H1 (cell line): ENCODE measurements around the gene CAMTA1. TPM values are rescaled to one million over a fixed set of nuclear protein-coding genes. Genes with fewer than 3 reads are reported as not detected.

ENCODE experiments used
- CTCF ChIA-PET: fragments of 300-600 bp; sonication (Branson Sonifier 250); formaldehyde crosslinking; loops from one replicate; lab custom pipeline; 2021; ENCODE audit not compliant: partially characterized antibody; lab: Charles Lee
- POLR2A ChIA-PET: fragments of 300-600 bp; sonication (Branson Sonifier 250); formaldehyde crosslinking; loops from one replicate; lab custom pipeline; 2021; ENCODE audit warnings: inconsistent platforms; ENCODE audit not compliant: partially characterized antibody; lab: Charles Lee
- DNase-seq, 2 experiments: peaks; one replicate each; pipeline versions ENCODE4 v3.0.0 to v3.0.0-alpha.2; 2010 to 2022; ENCODE audit warnings: low spot score in 2 of 2, low read depth in 1 of 2, mixed read lengths in 1 of 2
- FAIRE-seq: peaks from 2 replicates; lab custom pipeline; 2011; peaks lifted over from hg19 to GRCh38; lab: Jason Lieb, UNC
- H2AFZ ChIP-seq: 2 replicates; pipeline ENCODE4 v1.8.1; 2012; ENCODE audit warnings: low read length, inconsistent platforms
- H2AK5ac ChIP-seq: 2 replicates; pipeline ENCODE4 v1.6.1; 2013; ENCODE audit warnings: low read depth, low read length
- H2BK120ac ChIP-seq: replicated peaks from 2 replicates; pipeline ENCODE3; 2013; ENCODE audit warnings: low read depth, low read length, inconsistent platforms
- H2BK12ac ChIP-seq: 2 replicates; pipeline ENCODE4 v1.6.1; 2013; ENCODE audit warnings: low read depth, low read length
- H2BK15ac ChIP-seq: 2 replicates; pipeline ENCODE4 v1.6.1; 2013; ENCODE audit warnings: low read length
- H2BK20ac ChIP-seq: 2 replicates; pipeline ENCODE4 v1.6.1; 2013; ENCODE audit warnings: low read length
- H2BK5ac ChIP-seq: 2 replicates; pipeline ENCODE4 v1.6.1; 2013; ENCODE audit warnings: low read depth, low read length
- H3K14ac ChIP-seq: 2 replicates; pipeline ENCODE4 v1.6.1; 2013; ENCODE audit warnings: inconsistent platforms; ENCODE audit not compliant: insufficient read length
- H3K18ac ChIP-seq: 2 replicates; pipeline ENCODE4 v1.6.1; 2013; ENCODE audit warnings: low read length; ENCODE audit errors: extremely low read depth
- H3K23ac ChIP-seq: 2 replicates; pipeline ENCODE4 v1.6.1; 2013; ENCODE audit warnings: inconsistent platforms; ENCODE audit not compliant: insufficient read length
- H3K23me2 ChIP-seq: 2 replicates; pipeline ENCODE4 v1.6.1; 2013; ENCODE audit warnings: low read depth, low read length
- H3K27ac ChIP-seq: 2 replicates; pipeline ENCODE4 v1.6.1; 2011; ENCODE audit warnings: low read depth, low read length, inconsistent platforms
- H3K27me3 ChIP-seq, 4 experiments: replicated peaks in 1 of 4; 1 replicate in 1 of 4; 2 replicates in 3 of 4; pipeline versions ENCODE4 v1.6.1 to v1.8.1; 2011 to 2013; ENCODE audit warnings: low read length in 3 of 4, mild to moderate bottlenecking in 3 of 4, inconsistent platforms in 2 of 4, mixed read lengths in 2 of 4, moderate library complexity in 1 of 4; ENCODE audit not compliant: control insufficient read depth in 3 of 4, insufficient read depth in 3 of 4; ENCODE audit errors: extremely low read depth in 1 of 4
- H3K36me3 ChIP-seq, 4 experiments: 2 replicates each; pipeline versions ENCODE4 v1.6.1 to v1.8.1; 2011 to 2013; ENCODE audit warnings: mild to moderate bottlenecking in 4 of 4, low read length in 3 of 4, moderate library complexity in 2 of 4, control low read depth in 1 of 4, inconsistent platforms in 1 of 4; ENCODE audit not compliant: insufficient read depth in 4 of 4, control insufficient read depth in 2 of 4
- H3K4ac ChIP-seq: replicated peaks from 2 replicates; pipeline ENCODE3; 2013; ENCODE audit warnings: low read length, low read depth, mixed read lengths, inconsistent platforms; ENCODE audit not compliant: insufficient read length
- H3K4me1 ChIP-seq, 4 experiments: replicated peaks in 1 of 4; 1 replicate in 1 of 4; 2 replicates in 3 of 4; pipeline versions ENCODE4 v1.6.1 to v1.8.1; 2011 to 2013; ENCODE audit warnings: low read length in 3 of 4, inconsistent platforms in 2 of 4, mixed read lengths in 1 of 4; ENCODE audit not compliant: insufficient read depth in 4 of 4, control insufficient read depth in 3 of 4
- H3K4me2 ChIP-seq, 2 experiments: 2 replicates each; pipeline versions ENCODE4 v1.6.1 to v1.8.1; 2011 to 2013; ENCODE audit warnings: low read depth in 2 of 2, low read length in 2 of 2, control low read depth in 1 of 2, inconsistent platforms in 1 of 2, mild to moderate bottlenecking in 1 of 2; ENCODE audit not compliant: insufficient read depth in 1 of 2
- H3K4me3 ChIP-seq, 4 experiments: fragments of 200-600, 300-600 bp in 1 of 4; sonication (generic), shearing (Covaris generic), sonication (Bioruptor Twin) in 1 of 4; 2 replicates each; pipeline versions ENCODE4 v1.5.1 to v1.8.1; 2011 to 2016; ENCODE audit warnings: low read length in 4 of 4, low read depth in 3 of 4, control low read depth in 2 of 4, inconsistent platforms in 2 of 4, mild to moderate bottlenecking in 2 of 4, mixed read lengths in 1 of 4, moderate library complexity in 1 of 4; ENCODE audit not compliant: insufficient read depth in 2 of 4; ENCODE audit errors: extremely low read depth in 1 of 4
- H3K56ac ChIP-seq: replicated peaks from 2 replicates; pipeline ENCODE3; 2013; ENCODE audit warnings: low read depth, mild to moderate bottlenecking, mixed read lengths, low read length, inconsistent platforms; ENCODE audit not compliant: insufficient read length
- H3K79me1 ChIP-seq: 2 replicates; pipeline ENCODE4 v1.6.1; 2013; ENCODE audit warnings: low read depth, low read length, control low read depth
- H3K79me2 ChIP-seq, 2 experiments: 2 replicates each; pipeline versions ENCODE4 v1.6.1 to v1.8.1; 2012 to 2013; ENCODE audit warnings: low read length in 2 of 2, mild to moderate bottlenecking in 2 of 2, inconsistent platforms in 1 of 2; ENCODE audit not compliant: insufficient read depth in 2 of 2, control insufficient read depth in 1 of 2
- H3K9ac ChIP-seq, 4 experiments: replicated peaks in 1 of 4; 1 replicate in 1 of 4; 2 replicates in 3 of 4; pipeline versions ENCODE4 v1.6.1 to v1.8.1; 2011 to 2013; ENCODE audit warnings: low read depth in 3 of 4, low read length in 3 of 4, control low read depth in 2 of 4, mild to moderate bottlenecking in 2 of 4, moderate library complexity in 2 of 4, inconsistent platforms in 1 of 4; ENCODE audit errors: extremely low read depth in 1 of 4
- H3K9me3 ChIP-seq, 2 experiments: 2 replicates each; pipeline versions ENCODE4 v1.6.1 to v1.8.1; 2012 to 2013; ENCODE audit warnings: mild to moderate bottlenecking in 2 of 2, moderate library complexity in 2 of 2, control low read depth in 1 of 2, inconsistent platforms in 1 of 2, low read depth in 1 of 2, low read length in 1 of 2, mixed read lengths in 1 of 2; ENCODE audit not compliant: insufficient read depth in 2 of 2
- H4K20me1 ChIP-seq, 2 experiments: replicated peaks in 1 of 2; 2 replicates each; pipeline versions ENCODE3 to v1.8.1; 2011 to 2013; ENCODE audit warnings: inconsistent platforms in 2 of 2, low read length in 2 of 2, mild to moderate bottlenecking in 1 of 2; ENCODE audit not compliant: insufficient read depth in 2 of 2, control insufficient read depth in 1 of 2
- H4K5ac ChIP-seq: 2 replicates; pipeline ENCODE4 v1.6.1; 2013; ENCODE audit warnings: low read length, low read depth, mixed read lengths, inconsistent platforms; ENCODE audit not compliant: insufficient read length
- H4K8ac ChIP-seq: 2 replicates; pipeline ENCODE4 v1.8.0; 2013; ENCODE audit warnings: mild to moderate bottlenecking, moderate library complexity, low read length, inconsistent platforms; ENCODE audit not compliant: insufficient read depth; ENCODE audit errors: extremely low read depth
- H4K91ac ChIP-seq: replicated peaks from 2 replicates; pipeline ENCODE3; 2013; ENCODE audit warnings: low read length, mixed read lengths, inconsistent platforms; ENCODE audit not compliant: insufficient read length
- ATF2 ChIP-seq: IDR thresholded peaks from 2 replicates; pipeline ENCODE4 v1.6.1; 2012; ENCODE audit warnings: low read length, inconsistent platforms
- CEBPB ChIP-seq: IDR thresholded peaks from 2 replicates; pipeline ENCODE4 v1.6.1; 2012; ENCODE audit warnings: low read depth, low read length
- GABPA ChIP-seq: IDR thresholded peaks from 2 replicates; pipeline ENCODE4 v1.6.1; 2011; ENCODE audit warnings: mild to moderate bottlenecking, low read length, moderate library complexity, borderline replicate concordance; ENCODE audit not compliant: insufficient read depth
- GTF2F1 ChIP-seq: IDR thresholded peaks from 2 replicates; pipeline ENCODE4 v1.6.1; 2012; ENCODE audit warnings: low read depth, low read length, improper control_type of control experiment, borderline replicate concordance
- RBBP5 ChIP-seq: IDR thresholded peaks from 2 replicates; pipeline ENCODE4 v1.7.1; 2012; ENCODE audit warnings: low read depth, mild to moderate bottlenecking, inconsistent platforms, low read length, moderate library complexity, borderline replicate concordance
- TCF12 ChIP-seq: IDR thresholded peaks from 2 replicates; pipeline ENCODE4 v1.6.1; 2011; ENCODE audit warnings: low read depth, mild to moderate bottlenecking, low read length
- WGBS, 2 experiments: shearing (Covaris generic) in 1 of 2; methylation state at CpG; one replicate each; pipeline versions ENCODE4 v1.1.6 to v1.1.7; 2013 to 2015; ENCODE audit warnings: low lambda C conversion rate in 2 of 2, mixed read lengths in 2 of 2, inconsistent platforms in 1 of 2, low coverage in 1 of 2, missing lambda C conversion rate in 1 of 2; ENCODE audit not compliant: insufficient replicate concordance in 2 of 2, insufficient coverage in 1 of 2, insufficient read length in 1 of 2; ENCODE audit errors: extremely low coverage in 1 of 2, missing lambda C conversion rate in 1 of 2; 5-methylcytosine and 5-hydroxymethylcytosine counted together
- polyA plus RNA-seq, 7 experiments: library from polyadenylated mRNA; depleted of rRNA in 3 of 7; stranded (reverse) in 5 of 7; unstranded in 2 of 7; fragments of >200 nt in 5 of 7; fragments of 200-250 nt in 2 of 7; gene quantifications; 1 replicate in 5 of 7; 2 replicates in 1 of 7; 4 replicates in 1 of 7; pipeline versions ENCODE4 v1.2.1 to v1.2.3, GENCODE V29; 2011 to 2013; ENCODE audit warnings: missing spikeins in 2 of 7, mixed read lengths in 2 of 7
- total RNA-seq: library from RNA; stranded (reverse); fragmentation: NEBNext Ultra II Directional; extraction: Animal tissue kit (Norgen Biotek cat#: 25700); gene quantifications from 2 replicates; pipeline ENCODE4 v1.2.1, GENCODE V29; 2021

CAMTA1 gene
- total and polyA plus RNA-seq, 2 of the 8 experiments (the other 6 are each of a cell fraction or from before 2014, with no cell fraction given): 65.0 to 119 TPM

- CTCF ChIA-PET: interaction anchor here (1.1 to 2.1 kb wide), 6 partner anchors 8 to 302 kb away, joined by 3 to 11 read pairs (median 5); no protein-coding TSS in a partner anchor
Measured at GRCh38 chr1:6905331-6905730, 120.1 kb downstream of the CAMTA1 start.

More at GRCh38 chr1:6905331-6905730, 120.1 kb downstream of the CAMTA1 start:
- Histone ChIP-seq H2BK12ac (no peak overlapping the region), H2BK5ac (no peak overlapping the region), H3K4me3 (no peak overlapping the region), H3K18ac (no peak overlapping the region), H3K4me2 (no peak overlapping the region), H3K79me2 (no peaks in the 10 kb centered on the region), H3K14ac (no peak overlapping the region), H4K91ac (no peak overlapping the region), H3K4ac (no peak overlapping the region), H3K9ac (no peak overlapping the region), H4K5ac (no peak overlapping the region), H2BK15ac (no peak overlapping the region), H3K56ac (no peak overlapping the region), H3K27me3 (no peaks in the 10 kb centered on the region), H3K23me2 (no peaks in the 10 kb centered on the region), H3K79me1 (no peaks in the 10 kb centered on the region), H3K9me3 (no peaks in the 10 kb centered on the region), H2AFZ (no peak overlapping the region), H2BK120ac (no peak overlapping the region), H2AK5ac (no peak overlapping the region), H4K20me1 (no peaks in the 10 kb centered on the region), H3K27ac (no peak overlapping the region), H3K23ac (no peak overlapping the region), H3K4me1 (peaks cover 0 to 12% (median 7%) of the 10 kb centered on the region in 4 experiments; a peak in 5 of 7 replicates), H2BK20ac (no peak overlapping the region), H3K36me3 (no peaks in the 10 kb centered on the region), H4K8ac (no peak overlapping the region)
- FAIRE-seq (no peak), DNase-seq (no peak)
- POLR2A ChIA-PET: interaction anchor here (0.6 to 0.8 kb wide), 3 partner anchors 10 to 336 kb away, joined by 3 read pairs; no protein-coding TSS in a partner anchor
- TF ChIP-seq ATF2 (no peak), GTF2F1 (no peak), RBBP5 (no peak), TCF12 (no peak), GABPA (no peak), CEBPB (no peak)
- WGBS, 2 experiments: 89% methylated on average over 7 of the region's 8 CpGs; no CpG with 5 or more reads in 1 of the 2 experiments
